K562 (cell line): ENCODE data around the gene HIVEP1. TPM values are rescaled to one million over a fixed set of nuclear protein-coding genes. Genes with fewer than 3 reads are reported as not detected.

ENCODE experiments used
- ATAC-seq: fragments of 200-7000 bp; cut with Tn5 transposase; 3 replicates; pipeline ENCODE4 v1.9.1; 2020; ENCODE audit warnings: moderate library complexity
- BruUV-seq: library from RNA; stranded (reverse); fragments of 400-500 nt; replicated peaks from 2 replicates; lab custom pipeline; 2021; lab: Mats Ljungman, UMichigan
- CTCF ChIA-PET: fragments of 300-600 bp; formaldehyde crosslinking; extraction: SDS; loops from one replicate; lab custom pipeline; 2021; ENCODE audit warnings: low intra/inter-chr PET ratio; lab: Yijun Ruan, JAX
- POLR2A ChIA-PET: fragments of 300-600, 350-650 bp; sonication (Branson Sonifier 250); formaldehyde crosslinking; extraction: SDS; loops from one replicate; lab custom pipeline; 2021; ENCODE audit warnings: antibody characterized with exemption, inconsistent platforms; lab: Yijun Ruan, JAX
- DNase-seq, 4 experiments: peaks; one replicate each; pipeline versions ENCODE4 v3.0.0 to v3.0.0-alpha.2; 2011 to 2018; ENCODE audit warnings: low spot score in 3 of 4, mixed read lengths in 3 of 4; ENCODE audit errors: extremely low read depth in 1 of 4
- FAIRE-seq: peaks from 2 replicates; lab custom pipeline; 2011; peaks lifted over from hg19 to GRCh38; lab: Jason Lieb, UNC
- H2AFZ ChIP-seq: 2 replicates; pipeline ENCODE4 v1.6.0; 2011; ENCODE audit warnings: low read depth, low read length, control low read depth, inconsistent platforms
- H3K27ac ChIP-seq: fragments of 200-600 bp; 3 replicates; pipeline ENCODE4 v1.8.0; 2011; ENCODE audit warnings: low read depth, mild to moderate bottlenecking, control low read depth, inconsistent platforms, low read length, moderate library complexity, mixed read lengths; ENCODE audit errors: extremely low read depth
- H3K27me3 ChIP-seq, 2 experiments: fragments of 300-600 bp in 1 of 2; 2 replicates in 1 of 2; 3 replicates in 1 of 2; pipeline versions ENCODE4 v1.6.0 to v1.8.0; 2011; ENCODE audit warnings: inconsistent platforms in 2 of 2, low read length in 2 of 2, mild to moderate bottlenecking in 1 of 2, mixed read lengths in 1 of 2, moderate library complexity in 1 of 2; ENCODE audit not compliant: control insufficient read depth in 2 of 2, insufficient read depth in 2 of 2
- H3K36me3 ChIP-seq: fragments of 300-600 bp; 3 replicates; pipeline ENCODE4 v1.8.0; 2011; ENCODE audit warnings: mild to moderate bottlenecking, low read length, inconsistent platforms; ENCODE audit not compliant: control insufficient read depth, insufficient read depth
- H3K4me1 ChIP-seq, 2 experiments: fragments of 200-600 bp in 1 of 2; replicated peaks in 1 of 2; 2 replicates in 1 of 2; 3 replicates in 1 of 2; pipeline versions ENCODE4 v1.5.1 to v1.8.0; 2011; ENCODE audit warnings: inconsistent platforms in 2 of 2, low read length in 2 of 2, mild to moderate bottlenecking in 1 of 2, mixed read lengths in 1 of 2, moderate library complexity in 1 of 2; ENCODE audit not compliant: control insufficient read depth in 2 of 2, insufficient read depth in 2 of 2
- H3K4me2 ChIP-seq: 2 replicates; pipeline ENCODE4 v1.6.1; 2011; ENCODE audit warnings: low read length, control low read depth, inconsistent platforms, mixed read lengths; ENCODE audit not compliant: insufficient read depth
- H3K4me3 ChIP-seq: fragments of 200-600 bp; sonication (generic), shearing (Covaris generic); 2 replicates; pipeline ENCODE4 v1.5.1; 2016; ENCODE audit warnings: control low read depth, inconsistent platforms
- H3K79me2 ChIP-seq: fragments of 200-600 bp; 3 replicates; pipeline ENCODE4 v1.8.0; 2011; ENCODE audit warnings: low read length, inconsistent platforms; ENCODE audit not compliant: control insufficient read depth, insufficient read depth
- H3K9ac ChIP-seq, 2 experiments: 2 replicates each; pipeline versions ENCODE4 v1.6.0 to v1.6.1; 2011; ENCODE audit warnings: low read depth in 2 of 2, low read length in 2 of 2, control low read depth in 1 of 2, inconsistent platforms in 1 of 2, mild to moderate bottlenecking in 1 of 2, mixed read lengths in 1 of 2; ENCODE audit not compliant: insufficient read depth in 1 of 2
- H3K9me1 ChIP-seq: one replicate; pipeline ENCODE4 v1.6.0; 2011; ENCODE audit warnings: inconsistent platforms, mild to moderate bottlenecking, low read length, moderate library complexity; ENCODE audit not compliant: control insufficient read depth, insufficient read depth
- H3K9me3 ChIP-seq: replicated peaks from 2 replicates; pipeline ENCODE4 v1.5.1; 2011; ENCODE audit warnings: low read depth, low read length, inconsistent platforms; ENCODE audit not compliant: control insufficient read depth, insufficient read depth
- H4K20me1 ChIP-seq: replicated peaks from 2 replicates; pipeline ENCODE4 v1.6.1; 2011; ENCODE audit warnings: low read length, inconsistent platforms, mixed read lengths; ENCODE audit not compliant: control insufficient read depth, insufficient read depth
- ATF7 ChIP-seq: fragments of 450-650 bp; IDR thresholded peaks from 2 replicates; pipeline ENCODE4 v1.7.1; 2014; ENCODE audit warnings: mild to moderate bottlenecking, moderate library complexity
- DMBX1 ChIP-seq: fragments of 250-450 bp; sonication (Bioruptor Pico); IDR thresholded peaks from 2 replicates; pipeline ENCODE4 v1.8.0; 2022; ENCODE audit warnings: inconsistent platforms, mild to moderate bottlenecking, moderate library complexity, borderline replicate concordance
- EWSR1 ChIP-seq: fragments of 450-650 bp; IDR thresholded peaks from 2 replicates; pipeline ENCODE4 v1.6.1; 2018; ENCODE audit warnings: borderline replicate concordance, mild to moderate bottlenecking, low read depth, moderate library complexity; ENCODE audit not compliant: partially characterized antibody
- HNRNPUL1 ChIP-seq: fragments of 200-400 bp; formaldehyde crosslinking; IDR thresholded peaks from 2 replicates; pipeline ENCODE4 v1.6.1; 2017; ENCODE audit warnings: low read length
- KAT8 ChIP-seq: fragments of 450-650 bp; IDR thresholded peaks from 2 replicates; pipeline ENCODE4 v1.6.1; 2016; ENCODE audit warnings: low read depth, mild to moderate bottlenecking
- MCM2 ChIP-seq: fragments of 450-650 bp; IDR thresholded peaks from 2 replicates; pipeline ENCODE4 v1.6.1; 2017; ENCODE audit warnings: low read depth, mild to moderate bottlenecking
- NFRKB ChIP-seq: fragments of 450-650 bp; IDR thresholded peaks from 2 replicates; pipeline ENCODE4 v1.6.1; 2016; ENCODE audit warnings: low read depth
- NR4A1 ChIP-seq, 2 experiments: fragments of 250-450 bp in 1 of 2; fragments of 450-650 bp in 1 of 2; sonication (Bioruptor Pico) in 1 of 2; IDR thresholded peaks; 2 replicates each; pipeline versions ENCODE4 v1.4.0 to v1.6.1; 2016 to 2020; ENCODE audit warnings: mild to moderate bottlenecking in 2 of 2, missing compliant biosample characterization in 1 of 2, missing genetic modification characterization in 1 of 2, moderate library complexity in 1 of 2
- PURB ChIP-seq: sonication (generic); formaldehyde crosslinking; IDR thresholded peaks from 2 replicates; pipeline ENCODE4 v1.9.0; 2021; ENCODE audit warnings: low read depth, mild to moderate bottlenecking, missing genetic modification reagents
- RAD21 ChIP-seq, 2 experiments: fragments of 250-450 bp in 1 of 2; fragments of 450-650 bp in 1 of 2; sonication (Bioruptor Pico) in 1 of 2; formaldehyde crosslinking in 1 of 2; IDR thresholded peaks in 1 of 2; conservative IDR thresholded peaks in 1 of 2; 2 replicates each; pipeline versions ENCODE4 v1.4.0 to v1.8.0; 2020 to 2022; ENCODE audit warnings: mild to moderate bottlenecking in 2 of 2, moderate library complexity in 1 of 2
- TAL1 ChIP-seq: fragments of 450-650 bp; IDR thresholded peaks from 2 replicates; pipeline ENCODE4 v1.6.1; 2016; ENCODE audit warnings: mild to moderate bottlenecking
- YBX1 ChIP-seq: fragments of 450-650 bp; IDR thresholded peaks from 2 replicates; pipeline ENCODE4 v1.7.1; 2016; ENCODE audit warnings: mild to moderate bottlenecking
- ZNF76 ChIP-seq: fragments of 250-450 bp; sonication (Bioruptor Pico); IDR thresholded peaks from 2 replicates; pipeline ENCODE4 v1.4.0; 2020; ENCODE audit warnings: mild to moderate bottlenecking, moderate library complexity, borderline replicate concordance
- WGBS: fragments of 100-300 bp; shearing (Covaris generic); methylation state at CpG from one replicate; pipeline ENCODE4 v1.1.6; 2016; ENCODE audit warnings: low coverage, mixed read lengths; ENCODE audit not compliant: insufficient coverage; ENCODE audit errors: missing lambda C conversion rate; 5-methylcytosine and 5-hydroxymethylcytosine counted together
- in situ Hi-C: fragments of 300-500 bp; cut with MboI; formaldehyde crosslinking; loops from 4 replicates; pipeline ENCODE4 v1.15.0; 2018; ENCODE audit warnings: inconsistent platforms, mixed read lengths
- intact Hi-C: fragments of 100-400 bp; cut with micrococcal nuclease; formaldehyde crosslinking; loops from 2 replicates; pipeline ENCODE4 v1.14.2; 2022
- polyA plus RNA-seq, 8 experiments: library from polyadenylated mRNA; depleted of rRNA in 4 of 8; stranded (reverse) in 5 of 8; unstranded in 3 of 8; fragments of >200 nt; fragmentation: Nextera tagmentation in 2 of 8; fragmentation: Illumina TruSeq in 1 of 8; extraction: Ambion mirVana in 2 of 8; extraction: Trizol in 1 of 8; gene quantifications; 2 replicates each; pipeline versions ENCODE4 v1.2.1 to v1.2.3, GENCODE V29; 2011 to 2014; ENCODE audit warnings: inconsistent platforms in 1 of 8, missing spikeins in 1 of 8
- total RNA-seq, 7 experiments: library from RNA; depleted of rRNA in 6 of 7; stranded (reverse); fragments of >200 nt in 6 of 7; fragmentation: Illumina TruSeq in 2 of 7; extraction: Trizol in 2 of 7; gene quantifications; 2 replicates each; pipeline versions ENCODE4 v1.2.1 to v1.2.3, GENCODE V29; 2011 to 2021; ENCODE audit warnings: low replicate concordance in 1 of 7
- TF ChIP-seq, protein P1 (sequence below): fragments of 450-650 bp; IDR thresholded peaks from 2 replicates; pipeline ENCODE4 v1.6.1; 2017; ENCODE audit warnings: mild to moderate bottlenecking, moderate library complexity
- TF ChIP-seq, protein P2 (sequence below): IDR thresholded peaks from 2 replicates; pipeline ENCODE4 v1.6.1; 2011; ENCODE audit warnings: borderline replicate concordance, low read depth, mild to moderate bottlenecking, moderate library complexity, low read length; ENCODE audit not compliant: insufficient read depth, poor library complexity, severe bottlenecking
- TF ChIP-seq, protein P3 (sequence below): fragments of 450-650 bp; formaldehyde crosslinking; IDR thresholded peaks from 2 replicates; pipeline ENCODE4 v1.4.0; 2020; ENCODE audit warnings: mild to moderate bottlenecking, moderate library complexity
- TF ChIP-seq, protein P4 (sequence below): fragments of 250-450 bp; sonication (Bioruptor Pico); IDR thresholded peaks from 2 replicates; pipeline ENCODE4 v1.8.0; 2022; ENCODE audit warnings: moderate library complexity, mild to moderate bottlenecking, inconsistent platforms

Gene HIVEP1
- total and polyA plus RNA-seq, 9 of the 15 experiments (the other 6 are each of a cell fraction or from before 2014, with no cell fraction given), result 6.0 to 33.3 (median 21.7) TPM

DNA sequence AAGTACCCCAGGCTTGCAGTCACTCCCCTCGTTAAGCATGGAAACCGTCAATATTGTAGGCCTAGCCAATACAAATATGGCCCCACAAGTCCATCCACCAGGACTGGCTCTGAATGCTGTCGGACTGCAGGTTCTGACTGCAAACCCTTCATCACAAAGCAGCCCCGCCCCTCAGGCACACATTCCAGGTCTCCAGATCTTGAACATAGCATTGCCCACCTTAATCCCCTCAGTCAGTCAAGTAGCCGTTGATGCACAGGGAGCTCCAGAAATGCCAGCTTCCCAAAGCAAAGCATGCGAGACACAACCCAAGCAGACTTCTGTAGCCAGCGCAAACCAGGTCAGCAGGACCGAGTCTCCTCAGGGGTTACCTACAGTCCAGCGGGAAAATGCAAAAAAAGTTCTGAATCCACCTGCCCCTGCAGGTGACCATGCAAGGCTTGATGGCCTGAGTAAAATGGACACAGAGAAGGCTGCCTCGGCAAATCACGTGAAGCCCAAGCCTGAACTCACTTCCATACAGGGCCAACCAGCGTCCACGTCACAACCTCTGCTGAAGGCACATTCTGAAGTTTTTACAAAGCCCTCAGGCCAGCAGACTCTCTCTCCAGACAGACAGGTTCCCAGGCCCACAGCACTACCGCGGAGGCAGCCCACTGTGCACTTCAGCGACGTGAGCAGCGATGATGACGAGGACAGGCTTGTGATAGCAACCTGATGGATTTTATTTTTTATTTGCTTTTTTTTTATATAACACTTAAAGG lies 151.8 kb downstream of the HIVEP1 start:
- BruUV-seq, result no TSS peak
- Histone ChIP-seq H3K9ac (no peak overlapping the region), H3K79me2 (no peaks in the 10 kb centered on the region), H3K4me2 (no peak overlapping the region), H2AFZ (no peak overlapping the region), H3K9me3 (no peaks in the 10 kb centered on the region), H3K36me3 (peaks cover 43% of the 10 kb centered on the region), H3K27me3 (no peaks in the 10 kb centered on the region), H3K9me1 (no peaks in the 10 kb centered on the region), H3K4me1 (no peaks in the 10 kb centered on the region), H3K27ac (no peak overlapping the region), H3K4me3 (no peak overlapping the region), H4K20me1 (no peaks in the 10 kb centered on the region)
- ChIA-PET CTCF (no interaction called here), POLR2A (interaction anchor here (0.5 kb wide), 1 partner anchor 137 kb away, joined by 4 read pairs; no protein-coding TSS in a partner anchor)
- ATAC-seq, result no peak
- no peak for DNase-seq
- no peak for FAIRE-seq
- intact Hi-C loops (no loop called here), in situ Hi-C loops (no loop called here)
- TF ChIP-seq, protein P1, sequence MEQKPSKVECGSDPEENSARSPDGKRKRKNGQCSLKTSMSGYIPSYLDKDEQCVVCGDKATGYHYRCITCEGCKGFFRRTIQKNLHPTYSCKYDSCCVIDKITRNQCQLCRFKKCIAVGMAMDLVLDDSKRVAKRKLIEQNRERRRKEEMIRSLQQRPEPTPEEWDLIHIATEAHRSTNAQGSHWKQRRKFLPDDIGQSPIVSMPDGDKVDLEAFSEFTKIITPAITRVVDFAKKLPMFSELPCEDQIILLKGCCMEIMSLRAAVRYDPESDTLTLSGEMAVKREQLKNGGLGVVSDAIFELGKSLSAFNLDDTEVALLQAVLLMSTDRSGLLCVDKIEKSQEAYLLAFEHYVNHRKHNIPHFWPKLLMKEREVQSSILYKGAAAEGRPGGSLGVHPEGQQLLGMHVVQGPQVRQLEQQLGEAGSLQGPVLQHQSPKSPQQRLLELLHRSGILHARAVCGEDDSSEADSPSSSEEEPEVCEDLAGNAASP, result no peak
- TF ChIP-seq ZNF76 (CRISPR knock-in tag), result no peak
- TF ChIP-seq, protein P2, sequence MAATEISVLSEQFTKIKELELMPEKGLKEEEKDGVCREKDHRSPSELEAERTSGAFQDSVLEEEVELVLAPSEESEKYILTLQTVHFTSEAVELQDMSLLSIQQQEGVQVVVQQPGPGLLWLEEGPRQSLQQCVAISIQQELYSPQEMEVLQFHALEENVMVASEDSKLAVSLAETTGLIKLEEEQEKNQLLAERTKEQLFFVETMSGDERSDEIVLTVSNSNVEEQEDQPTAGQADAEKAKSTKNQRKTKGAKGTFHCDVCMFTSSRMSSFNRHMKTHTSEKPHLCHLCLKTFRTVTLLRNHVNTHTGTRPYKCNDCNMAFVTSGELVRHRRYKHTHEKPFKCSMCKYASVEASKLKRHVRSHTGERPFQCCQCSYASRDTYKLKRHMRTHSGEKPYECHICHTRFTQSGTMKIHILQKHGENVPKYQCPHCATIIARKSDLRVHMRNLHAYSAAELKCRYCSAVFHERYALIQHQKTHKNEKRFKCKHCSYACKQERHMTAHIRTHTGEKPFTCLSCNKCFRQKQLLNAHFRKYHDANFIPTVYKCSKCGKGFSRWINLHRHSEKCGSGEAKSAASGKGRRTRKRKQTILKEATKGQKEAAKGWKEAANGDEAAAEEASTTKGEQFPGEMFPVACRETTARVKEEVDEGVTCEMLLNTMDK, result no peak
- no peak for TF ChIP-seq ATF7
- TF ChIP-seq, protein P3, sequence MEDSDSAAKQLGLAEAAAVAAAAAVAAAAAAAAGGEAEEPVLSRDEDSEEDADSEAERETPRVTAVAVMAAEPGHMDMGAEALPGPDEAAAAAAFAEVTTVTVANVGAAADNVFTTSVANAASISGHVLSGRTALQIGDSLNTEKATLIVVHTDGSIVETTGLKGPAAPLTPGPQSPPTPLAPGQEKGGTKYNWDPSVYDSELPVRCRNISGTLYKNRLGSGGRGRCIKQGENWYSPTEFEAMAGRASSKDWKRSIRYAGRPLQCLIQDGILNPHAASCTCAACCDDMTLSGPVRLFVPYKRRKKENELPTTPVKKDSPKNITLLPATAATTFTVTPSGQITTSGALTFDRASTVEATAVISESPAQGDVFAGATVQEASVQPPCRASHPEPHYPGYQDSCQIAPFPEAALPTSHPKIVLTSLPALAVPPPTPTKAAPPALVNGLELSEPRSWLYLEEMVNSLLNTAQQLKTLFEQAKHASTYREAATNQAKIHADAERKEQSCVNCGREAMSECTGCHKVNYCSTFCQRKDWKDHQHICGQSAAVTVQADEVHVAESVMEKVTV, result no peak
- TF ChIP-seq DMBX1 (CRISPR knock-in tag), result no peak
- no peak for TF ChIP-seq KAT8
- TF ChIP-seq, protein P4, sequence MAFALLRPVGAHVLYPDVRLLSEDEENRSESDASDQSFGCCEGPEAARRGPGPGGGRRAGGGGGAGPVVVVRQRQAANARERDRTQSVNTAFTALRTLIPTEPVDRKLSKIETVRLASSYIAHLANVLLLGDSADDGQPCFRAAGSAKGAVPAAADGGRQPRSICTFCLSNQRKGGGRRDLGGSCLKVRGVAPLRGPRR (CRISPR knock-in tag), result no peak
- no peak for TF ChIP-seq EWSR1
- TF ChIP-seq YBX1, result no peak
- no peak for TF ChIP-seq NR4A1 (CRISPR knock-in tag; IDR thresholded peaks at IDR 0.05)
- TF ChIP-seq NR4A1 (tag; IDR thresholded peaks at IDR 0.05), result no peak
- no peak for TF ChIP-seq HNRNPUL1
- TF ChIP-seq RAD21 (CRISPR knock-in tag; conservative IDR thresholded peaks at IDR 0.05 in 1 of 2, IDR thresholded peaks at IDR 0.05 in 1 of 2), result no peak
- TF ChIP-seq NFRKB, result no peak
- TF ChIP-seq PURB (CRISPR knock-in tag), result no peak
- TF ChIP-seq TAL1, result no peak
- no peak for TF ChIP-seq MCM2
- WGBS, result 98% methylated on average over 19 of the region's 19 CpGs
